HepG2 (cell line): Measurements from ENCODE around the gene TNP1. TPM values are rescaled to one million over a fixed set of nuclear protein-coding genes. Genes with fewer than 3 reads are reported as not detected.
A peak's percentile ranks its signal among the peaks of the same experiment; 100 is the strongest.

Experiments
- ATF4 ChIP-seq, 2 experiments: fragments of 450-650 bp in 1 of 2; sonication (generic) in 1 of 2; formaldehyde crosslinking; IDR thresholded peaks; 2 replicates each; pipeline versions ENCODE4 v1.5.0 to v1.8.0; 2020 to 2022; ENCODE audit warnings: mild to moderate bottlenecking in 1 of 2, missing genetic modification reagents in 1 of 2
- ATF6 ChIP-seq: sonication (generic); formaldehyde crosslinking; conservative IDR thresholded peaks from 2 replicates; pipeline ENCODE4 v1.4.0; 2020; ENCODE audit warnings: missing genetic modification reagents
- BATF2 ChIP-seq: sonication (generic); formaldehyde crosslinking; IDR thresholded peaks from 2 replicates; pipeline ENCODE4 v1.8.0; 2022; ENCODE audit warnings: mild to moderate bottlenecking, missing genetic modification reagents, moderate library complexity
- ELK4 ChIP-seq: sonication (generic); formaldehyde crosslinking; IDR thresholded peaks from 2 replicates; pipeline ENCODE4 v1.9.0; 2021; ENCODE audit warnings: missing genetic modification reagents, borderline replicate concordance
- GMEB1 ChIP-seq: sonication (generic); formaldehyde crosslinking; IDR thresholded peaks from 2 replicates; pipeline ENCODE4 v1.5.1; 2020; ENCODE audit warnings: missing genetic modification reagents, mild to moderate bottlenecking, borderline replicate concordance
- HIC2 ChIP-seq: sonication (generic); formaldehyde crosslinking; IDR thresholded peaks from 2 replicates; pipeline ENCODE4 v1.9.0; 2022; ENCODE audit warnings: low read depth, missing genetic modification reagents
- IKZF5 ChIP-seq: IDR thresholded peaks from 2 replicates; pipeline ENCODE4 v1.6.1; 2018; ENCODE audit warnings: missing genetic modification reagents, mild to moderate bottlenecking, missing compliant biosample characterization
- SMAD3 ChIP-seq: sonication (generic); formaldehyde crosslinking; IDR thresholded peaks from 2 replicates; pipeline ENCODE4 v1.4.0; 2020; ENCODE audit warnings: missing genetic modification reagents
- SOX13 ChIP-seq, 3 experiments: fragments of 450-650 bp in 1 of 3; sonication (generic) in 1 of 3; formaldehyde crosslinking in 1 of 3; IDR thresholded peaks in 2 of 3; conservative IDR thresholded peaks in 1 of 3; 2 replicates each; pipeline versions ENCODE4 v1.5.0 to v1.6.1; 2016 to 2020; ENCODE audit warnings: antibody characterized with exemption in 1 of 3, mild to moderate bottlenecking in 1 of 3, missing compliant biosample characterization in 1 of 3, missing genetic modification reagents in 1 of 3, moderate library complexity in 1 of 3
- SP4 ChIP-seq: sonication (generic); formaldehyde crosslinking; IDR thresholded peaks from 2 replicates; pipeline ENCODE4 v1.8.1; 2023; ENCODE audit warnings: mild to moderate bottlenecking, missing genetic modification reagents
- TCF7 ChIP-seq: sonication (generic); IDR thresholded peaks from 2 replicates; pipeline ENCODE4 v1.6.1; 2016; ENCODE audit warnings: antibody characterized with exemption, low read depth
- TFDP1 ChIP-seq: IDR thresholded peaks from 2 replicates; pipeline ENCODE4 v1.6.1; 2016; ENCODE audit warnings: missing compliant biosample characterization, missing genetic modification reagents, borderline replicate concordance
- ZNF292 ChIP-seq: sonication (generic); formaldehyde crosslinking; IDR thresholded peaks from 2 replicates; pipeline ENCODE4 v1.8.1; 2022; ENCODE audit warnings: mild to moderate bottlenecking, low read depth, missing genetic modification reagents, borderline replicate concordance
- ZNF580 ChIP-seq: IDR thresholded peaks from 2 replicates; pipeline ENCODE4 v1.6.1; 2016; ENCODE audit warnings: low read depth, borderline replicate concordance
- ZNF792 ChIP-seq: IDR thresholded peaks from 2 replicates; pipeline ENCODE4 v1.6.1; 2016
- polyA plus RNA-seq, 8 experiments: library from polyadenylated mRNA; depleted of rRNA in 3 of 8; stranded (reverse) in 7 of 8; unstranded in 1 of 8; fragments of >200 nt; fragmentation: Illumina TruSeq in 4 of 8; extraction: Trizol in 4 of 8; gene quantifications; 2 replicates each; pipeline versions ENCODE4 v1.2.1 to v1.2.3, GENCODE V29; 2011 to 2016; ENCODE audit warnings: low read depth in 4 of 8, missing spikeins in 1 of 8, mixed read lengths in 1 of 8; ENCODE audit not compliant: insufficient read depth in 1 of 8
- total RNA-seq, 5 experiments: library from RNA; depleted of rRNA; stranded (reverse); fragments of >200 nt; fragmentation: Illumina TruSeq; extraction: Trizol; gene quantifications; 2 replicates each; pipeline ENCODE4 v1.2.3, GENCODE V29; 2016; ENCODE audit warnings: low read depth in 1 of 5

TNP1 gene
- total and polyA plus RNA-seq, 2 of the 13 experiments (the other 11 are each of a cell fraction or from before 2014, with no cell fraction given) = not detected

GRCh38 chr2:216862628-216863398 is 2.9 kb upstream of the TNP1 start (continued):
- no peak for TF ChIP-seq TFDP1 (CRISPR knock-in tag)
- no peak for TF ChIP-seq ATF4 (CRISPR knock-in tag; IDR thresholded peaks at IDR 0.05)
- TF ChIP-seq SMAD3 (CRISPR knock-in tag) = no peak
- no peak for TF ChIP-seq BATF2
- no peak for TF ChIP-seq IKZF5 (CRISPR knock-in tag)
- peak; percentile 32; the same call in 1 of the 2 replicates for TF ChIP-seq TCF7
- TF ChIP-seq ELK4 = no peak
- TF ChIP-seq SP4 = no peak
- no peak for TF ChIP-seq ZNF292 (CRISPR knock-in tag)
- no peak for TF ChIP-seq HIC2
- TF ChIP-seq ZNF580 = no peak
- TF ChIP-seq GMEB1 (CRISPR knock-in tag) = no peak
- no peak for TF ChIP-seq SOX13 (IDR thresholded peaks at IDR 0.05)
- peak in 1 of 2 experiments; percentile 61; a peak in 2 of 4 replicates for TF ChIP-seq SOX13 (CRISPR knock-in tag; conservative IDR thresholded peaks at IDR 0.05 in 1 of 2, IDR thresholded peaks at IDR 0.05 in 1 of 2)
- no peak for TF ChIP-seq ATF6 (CRISPR knock-in tag)
- no peak for TF ChIP-seq ZNF792
